OCI-LY1 (cell line): Measurements from ENCODE around the gene FAM53A.

Source experiments
- H2AFZ ChIP-seq: fragments of 200-600 bp; sonication (generic), shearing (Covaris generic); 2 replicates; pipeline ENCODE4 v1.6.0; 2014; ENCODE audit warnings: antibody characterized with exemption, mild to moderate bottlenecking, low read length
- H3F3A ChIP-seq: fragments of 200-600 bp; sonication (generic), shearing (Covaris generic); 2 replicates; pipeline ENCODE4 v1.6.0; 2014; ENCODE audit warnings: mild to moderate bottlenecking, antibody characterized with exemption, low read length, moderate library complexity; ENCODE audit not compliant: insufficient read depth
- H3K27ac ChIP-seq: fragments of 200-600 bp; sonication (generic); 2 replicates; pipeline ENCODE4 v1.5.1; 2014; ENCODE audit warnings: low read length, mixed run types, mild to moderate bottlenecking, low read depth; ENCODE audit not compliant: poor library complexity, severe bottlenecking
- H3K27me3 ChIP-seq: fragments of 200-600 bp; sonication (generic); 2 replicates; pipeline ENCODE4 v1.6.0; 2014; ENCODE audit warnings: antibody characterized with exemption, mild to moderate bottlenecking, low read length, moderate library complexity; ENCODE audit not compliant: insufficient read depth
- H3K36me3 ChIP-seq: fragments of 200-600 bp; sonication (generic); 2 replicates; pipeline ENCODE4 v1.6.1; 2014; ENCODE audit warnings: mild to moderate bottlenecking, antibody characterized with exemption, low read length, moderate library complexity, mixed read lengths; ENCODE audit not compliant: insufficient read depth
- H3K4me1 ChIP-seq: fragments of 200-600 bp; sonication (generic); 2 replicates; pipeline ENCODE4 v1.5.1; 2014; ENCODE audit warnings: mild to moderate bottlenecking, low read length, moderate library complexity; ENCODE audit not compliant: insufficient read depth, severe bottlenecking
- H3K4me2 ChIP-seq: fragments of 200-600 bp; sonication (generic), shearing (Covaris generic); 2 replicates; pipeline ENCODE4 v1.6.1; 2014; ENCODE audit warnings: low read length
- H3K4me3 ChIP-seq: fragments of 200-600 bp; sonication (generic); 2 replicates; pipeline ENCODE4 v1.5.1; 2014; ENCODE audit warnings: low read length, low read depth, mild to moderate bottlenecking, mixed read lengths; ENCODE audit not compliant: poor library complexity, severe bottlenecking
- H3K79me2 ChIP-seq: fragments of 200-600 bp; shearing (Covaris generic); 2 replicates; pipeline ENCODE4 v1.6.1; 2016; ENCODE audit warnings: mixed run types, low read length, mixed read lengths; ENCODE audit not compliant: insufficient read depth
- H3K9ac ChIP-seq: fragments of 200-600 bp; sonication (generic), shearing (Covaris generic); 2 replicates; pipeline ENCODE4 v1.6.1; 2014; ENCODE audit warnings: mild to moderate bottlenecking, low read length, mixed read lengths
- H3K9me2 ChIP-seq: fragments of 200-600 bp; sonication (generic), shearing (Covaris generic); 2 replicates; pipeline ENCODE4 v1.6.1; 2014; ENCODE audit warnings: low read depth, mild to moderate bottlenecking, low read length, mixed read lengths
- H3K9me3 ChIP-seq: fragments of 200-600 bp; shearing (Covaris generic); 2 replicates; pipeline ENCODE4 v1.6.1; 2014; ENCODE audit warnings: low read length, mixed read lengths
- H4K20me1 ChIP-seq: fragments of 200-600 bp; sonication (generic), shearing (Covaris generic); 2 replicates; pipeline ENCODE4 v1.6.0; 2016; ENCODE audit warnings: mild to moderate bottlenecking, low read length; ENCODE audit not compliant: insufficient read depth
- EZH2 ChIP-seq: fragments of 200-600 bp; sonication (generic), shearing (Covaris generic); IDR thresholded peaks from 2 replicates; pipeline ENCODE4 v1.8.0; 2017; ENCODE audit warnings: borderline replicate concordance, mixed run types, mild to moderate bottlenecking, antibody characterized with exemption, low read length, moderate library complexity, mixed read lengths
- TF ChIP-seq, protein P1 (sequence below): fragments of 200-600 bp; sonication (generic), shearing (Covaris generic); IDR thresholded peaks from 2 replicates; pipeline ENCODE4 v1.5.1; 2017; ENCODE audit warnings: mild to moderate bottlenecking, antibody characterized with exemption, low read length, moderate library complexity, mixed read lengths

Gene FAM53A

GRCh38 chr4:1614854-1615595 is 69.1 kb downstream of the FAM53A start:
- H3K27ac ChIP-seq = no peak overlapping the region

DNA sequence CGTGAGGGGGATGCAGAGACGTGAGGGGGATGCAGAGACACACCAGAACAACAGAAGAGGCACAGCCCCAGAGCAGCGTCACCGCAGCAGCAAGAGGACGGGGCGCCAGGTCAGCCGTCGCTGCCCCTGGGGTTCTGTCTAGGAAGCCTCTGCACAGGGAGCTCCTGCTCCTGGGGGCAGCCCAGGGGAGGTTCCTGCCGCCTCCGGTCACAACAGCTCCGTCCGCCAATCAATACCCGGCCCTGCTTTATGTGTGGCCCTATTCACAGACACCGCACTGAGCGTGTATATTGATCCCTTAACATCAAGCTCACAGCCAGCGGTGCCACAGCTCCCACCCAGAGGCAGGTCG is 69.6 kb downstream of the FAM53A start:
- no peak overlapping the region for H3K4me2 ChIP-seq
- no peaks in the 10 kb centered on the region for H3K27me3 ChIP-seq
- H3K9ac ChIP-seq = no peak overlapping the region
- no peaks in the 10 kb centered on the region for H3K79me2 ChIP-seq
- H3F3A ChIP-seq = no peaks in the 10 kb centered on the region
- no peak overlapping the region for H2AFZ ChIP-seq
- no peaks in the 10 kb centered on the region for H3K36me3 ChIP-seq
- no peaks in the 10 kb centered on the region for H3K9me3 ChIP-seq
- H3K4me3 ChIP-seq = no peak overlapping the region
- H3K9me2 ChIP-seq = no peaks in the 10 kb centered on the region
- no peaks in the 10 kb centered on the region for H3K4me1 ChIP-seq
- H3K27ac ChIP-seq = no peak overlapping the region
- TF ChIP-seq EZH2 = no peak
- TF ChIP-seq, protein P1, sequence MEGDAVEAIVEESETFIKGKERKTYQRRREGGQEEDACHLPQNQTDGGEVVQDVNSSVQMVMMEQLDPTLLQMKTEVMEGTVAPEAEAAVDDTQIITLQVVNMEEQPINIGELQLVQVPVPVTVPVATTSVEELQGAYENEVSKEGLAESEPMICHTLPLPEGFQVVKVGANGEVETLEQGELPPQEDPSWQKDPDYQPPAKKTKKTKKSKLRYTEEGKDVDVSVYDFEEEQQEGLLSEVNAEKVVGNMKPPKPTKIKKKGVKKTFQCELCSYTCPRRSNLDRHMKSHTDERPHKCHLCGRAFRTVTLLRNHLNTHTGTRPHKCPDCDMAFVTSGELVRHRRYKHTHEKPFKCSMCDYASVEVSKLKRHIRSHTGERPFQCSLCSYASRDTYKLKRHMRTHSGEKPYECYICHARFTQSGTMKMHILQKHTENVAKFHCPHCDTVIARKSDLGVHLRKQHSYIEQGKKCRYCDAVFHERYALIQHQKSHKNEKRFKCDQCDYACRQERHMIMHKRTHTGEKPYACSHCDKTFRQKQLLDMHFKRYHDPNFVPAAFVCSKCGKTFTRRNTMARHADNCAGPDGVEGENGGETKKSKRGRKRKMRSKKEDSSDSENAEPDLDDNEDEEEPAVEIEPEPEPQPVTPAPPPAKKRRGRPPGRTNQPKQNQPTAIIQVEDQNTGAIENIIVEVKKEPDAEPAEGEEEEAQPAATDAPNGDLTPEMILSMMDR = no peak
- H4K20me1 ChIP-seq = no peaks in the 10 kb centered on the region

More at GRCh38 chr4:1614854-1615595, 69.1 kb downstream of the FAM53A start:
- Histone ChIP-seq H3K27me3 (no peaks in the 10 kb centered on the region), H2AFZ (no peak overlapping the region), H3K9me2 (no peaks in the 10 kb centered on the region), H3F3A (no peaks in the 10 kb centered on the region), H3K4me3 (no peak overlapping the region), H3K9ac (no peak overlapping the region), H3K4me1 (no peaks in the 10 kb centered on the region), H4K20me1 (no peaks in the 10 kb centered on the region), H3K4me2 (no peak overlapping the region), H3K9me3 (no peaks in the 10 kb centered on the region), H3K36me3 (no peaks in the 10 kb centered on the region), H3K79me2 (no peaks in the 10 kb centered on the region)
- no peak for TF ChIP-seq EZH2
- TF ChIP-seq, protein P1 = no peak

DNA sequence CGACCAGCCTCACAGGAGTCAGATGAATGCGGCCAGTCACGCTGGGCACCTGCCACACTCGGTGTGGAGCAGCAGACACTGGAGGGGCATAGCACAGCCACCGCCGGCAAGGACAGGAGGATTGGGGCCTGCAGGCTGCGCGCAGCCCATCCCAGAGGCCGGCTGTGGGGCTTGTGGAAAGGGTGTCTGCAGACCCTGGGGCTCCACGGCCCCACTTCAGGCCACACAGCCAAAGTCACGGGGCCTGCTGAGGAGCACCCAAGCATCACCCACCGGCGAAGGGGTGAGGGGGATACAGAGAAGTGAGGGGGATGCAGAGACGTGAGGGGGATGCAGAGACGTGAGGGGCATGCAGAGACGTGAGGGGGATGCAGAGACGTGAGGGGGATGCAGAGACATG is 70.1 kb downstream of the FAM53A start:
- Histone ChIP-seq H3F3A (no peaks in the 10 kb centered on the region), H2AFZ (no peak overlapping the region), H3K27me3 (no peaks in the 10 kb centered on the region), H3K4me3 (no peak overlapping the region), H3K9ac (no peak overlapping the region), H4K20me1 (no peaks in the 10 kb centered on the region), H3K79me2 (no peaks in the 10 kb centered on the region), H3K9me2 (no peaks in the 10 kb centered on the region), H3K36me3 (no peaks in the 10 kb centered on the region), H3K4me2 (no peak overlapping the region), H3K27ac (no peak overlapping the region), H3K9me3 (no peaks in the 10 kb centered on the region), H3K4me1 (no peaks in the 10 kb centered on the region)
- TF ChIP-seq, protein P1 = no peak
- no peak for TF ChIP-seq EZH2
